Nucleus accumbens (tissue), 56 donors: ENCODE measurements around the gene ASPG.
"Not testable (repeated sequence)": the region's sequence is repeated elsewhere in the genome, so short reads cannot be mapped to it uniquely, and the experiment has no call there.

Experiments
- DNase-seq, 56 donors: peaks; one replicate each; lab custom pipeline; 2025; lab: John Stamatoyannopoulos, UW

ASPG gene

GRCh38 chr14:104142946-104143470, 57.5 kb downstream of the ASPG start:
- no peak for DNase-seq

GRCh38 chr14:104143521-104144452, 58.3 kb downstream of the ASPG start:
- DNase-seq, result no peak

DNA sequence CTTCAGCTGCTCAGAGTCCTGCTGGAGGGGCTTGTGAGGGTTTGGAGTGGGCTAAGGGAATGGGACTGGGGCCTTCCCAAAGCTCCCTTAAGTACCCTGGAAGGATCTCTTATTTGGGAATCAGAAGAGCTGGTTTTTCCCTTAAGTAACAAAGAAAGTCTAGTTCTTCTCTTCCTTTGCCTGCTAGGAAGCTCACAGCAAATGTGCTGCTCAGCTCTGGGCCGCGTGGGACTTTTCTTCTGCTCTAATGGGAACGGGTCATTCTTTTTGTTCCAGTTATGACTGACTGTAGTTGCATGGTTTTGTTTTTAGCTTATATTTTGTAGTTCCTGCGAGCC, 58.9 kb downstream of the ASPG start:
- DNase-seq, result no peak

GRCh38 chr14:104144911-104145825, 59.7 kb downstream of the ASPG start:
- DNase-seq, result no peak

DNA sequence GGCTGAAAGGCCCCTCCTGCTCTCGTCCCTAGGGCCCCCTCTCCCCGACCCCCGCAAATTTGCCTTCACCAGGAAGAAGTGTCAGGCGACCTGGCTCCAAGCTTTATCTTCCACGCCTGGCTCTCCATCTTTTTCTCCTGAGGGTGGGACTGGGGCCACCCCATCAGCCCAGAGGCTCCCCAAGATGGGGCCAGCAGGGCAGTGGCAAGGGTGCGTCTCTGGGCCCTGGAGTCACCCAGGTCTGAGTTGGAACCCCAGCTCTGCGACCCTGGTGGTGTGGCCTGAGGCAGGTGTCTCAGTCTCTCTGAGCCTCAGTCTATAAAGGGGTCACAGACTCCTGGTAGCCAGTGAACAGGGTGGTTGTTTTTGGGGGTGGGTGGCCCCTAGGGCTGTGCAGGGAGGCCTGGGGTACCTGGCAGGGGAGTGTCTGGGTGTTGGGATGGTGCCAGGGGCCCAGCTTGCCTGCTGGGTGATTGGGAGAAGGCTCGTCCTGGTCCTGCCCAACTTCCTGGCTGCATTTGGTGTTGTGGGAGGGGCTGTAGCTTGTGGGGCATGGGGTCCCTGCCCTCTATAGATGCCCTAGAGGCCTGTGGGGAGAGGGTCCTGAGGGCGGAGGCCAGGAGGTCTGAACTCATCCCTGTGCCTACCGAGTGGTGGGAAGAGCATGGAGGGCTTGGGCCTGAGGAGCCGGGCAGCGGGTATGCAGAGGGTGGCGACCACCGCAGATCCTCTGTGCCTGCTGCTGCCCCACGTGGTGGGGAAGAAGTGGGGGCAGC, 60.5 kb downstream of the ASPG start:
- DNase-seq, result no peak

GRCh38 chr14:104146651-104147345, 61.3 kb downstream of the ASPG start:
- no peak for DNase-seq

GRCh38 chr14:104147346-104148125, 62.0 kb downstream of the ASPG start:
- no peak for DNase-seq

GRCh38 chr14:104148433-104149277, 63.2 kb downstream of the ASPG start:
- DNase-seq, result no peak

DNA sequence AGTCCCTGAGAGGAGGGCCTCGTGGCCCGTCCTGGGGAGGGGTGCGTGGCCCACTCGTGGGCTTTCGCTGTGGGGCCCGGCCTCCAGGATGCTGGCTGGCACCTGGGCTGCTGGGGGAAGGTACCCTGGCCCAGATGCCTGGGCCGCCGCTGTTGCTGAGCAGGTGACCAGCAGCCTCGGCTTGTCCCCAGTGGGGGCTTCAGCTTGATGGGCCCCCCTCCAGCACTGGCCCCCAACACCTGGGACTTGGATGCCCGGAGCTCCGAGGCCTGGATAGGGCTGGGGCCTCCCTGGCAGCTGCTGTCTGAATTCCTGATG, 63.7 kb downstream of the ASPG start:
- no peak for DNase-seq

GRCh38 chr14:104149617-104150135, 64.2 kb downstream of the ASPG start:
- DNase-seq, result no peak

GRCh38 chr14:104150136-104151025, 64.9 kb downstream of the ASPG start:
- DNase-seq, result no peak

DNA sequence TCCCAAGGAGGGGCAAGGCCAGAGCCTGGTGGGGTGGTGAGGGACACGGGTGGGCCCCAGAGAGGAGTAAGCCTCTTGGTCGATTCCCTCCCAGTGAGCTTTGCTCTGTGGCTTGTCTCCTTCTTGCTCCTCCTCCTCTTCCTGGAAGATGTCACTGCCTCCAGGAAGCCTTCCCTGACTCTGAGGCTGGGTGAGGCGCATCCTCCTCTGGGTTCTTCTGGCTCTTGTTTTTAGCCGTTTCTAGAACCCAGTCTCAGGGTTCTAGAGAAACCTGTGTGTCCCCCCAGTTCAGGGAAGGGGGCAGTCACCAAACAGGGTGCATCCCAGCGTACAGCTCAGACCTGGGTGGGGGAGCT, 65.5 kb downstream of the ASPG start:
- DNase-seq, result no peak

DNA sequence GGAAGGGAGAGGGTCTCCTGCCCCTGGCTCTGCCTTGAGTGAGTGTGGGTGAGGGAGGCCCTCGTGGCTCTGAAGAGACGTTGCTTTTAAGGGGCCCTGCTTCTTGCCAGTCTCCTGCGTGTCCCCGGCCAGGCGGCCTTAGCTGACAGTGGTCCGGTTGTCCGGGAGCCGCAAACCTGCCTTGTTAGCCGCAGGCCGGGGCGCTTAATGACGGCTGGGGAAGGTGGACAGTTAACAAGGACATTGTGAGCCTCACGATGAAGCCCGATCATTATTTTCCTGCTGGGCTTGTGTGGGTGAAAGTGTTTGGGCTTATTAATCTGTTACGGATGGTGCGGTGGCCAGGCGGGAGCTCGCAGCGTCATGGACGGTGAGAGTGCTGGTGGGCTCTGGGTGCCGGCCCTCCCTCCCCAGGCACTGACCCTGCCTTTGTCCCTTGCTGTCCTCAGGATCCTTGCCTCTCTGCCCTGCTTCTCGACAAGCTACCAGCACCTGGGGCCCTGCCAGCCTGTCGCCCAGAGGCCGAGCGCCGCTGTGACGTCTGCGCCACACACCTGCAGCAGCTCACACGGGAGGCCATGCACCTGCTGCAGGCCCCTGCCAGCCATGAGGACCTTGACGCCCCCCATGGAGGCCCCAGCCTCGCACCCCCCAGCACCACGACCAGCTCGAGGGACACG, 66.2 kb downstream of the ASPG start:
- DNase-seq, result no peak

DNA sequence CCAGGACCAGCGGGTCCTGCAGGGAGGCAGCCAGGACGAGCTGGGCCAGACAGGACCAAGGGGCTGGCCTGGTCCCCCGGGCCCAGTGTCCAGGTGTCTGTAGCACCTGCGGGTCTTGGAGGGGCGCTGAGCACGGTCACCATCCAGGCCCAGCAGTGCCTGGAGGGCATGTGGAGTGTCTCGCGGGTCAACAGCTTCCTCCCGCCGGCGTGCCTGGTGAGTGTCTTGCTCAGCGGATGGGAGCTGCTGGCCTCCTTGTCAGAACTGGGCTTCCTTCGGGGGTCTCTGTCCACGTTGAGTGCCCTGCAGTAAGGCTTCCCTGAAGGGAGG, 66.7 kb downstream of the ASPG start:
- no peak for DNase-seq

GRCh38 chr14:104152686-104153393, 67.3 kb downstream of the ASPG start:
- no peak for DNase-seq

DNA sequence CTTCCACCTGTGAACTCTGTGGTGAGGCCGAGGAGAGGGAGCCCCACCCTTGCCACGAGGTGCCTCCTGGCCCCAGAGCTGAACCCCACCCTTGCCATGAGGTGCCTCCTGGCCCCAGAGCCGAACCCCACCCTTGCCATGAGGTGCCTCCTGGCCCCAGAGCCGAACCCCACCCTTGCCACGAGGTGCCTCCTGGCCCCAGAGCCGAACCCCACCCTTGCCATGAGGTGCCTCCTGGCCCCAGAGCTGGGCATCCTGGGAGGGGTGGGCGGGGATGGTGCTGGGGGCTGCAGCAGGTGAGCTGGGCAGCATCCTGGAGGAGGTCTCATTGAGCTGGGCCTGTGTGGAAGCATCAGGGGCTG, 67.9 kb downstream of the ASPG start:
- not testable (repeated sequence) for DNase-seq
